Stromal cell of bone marrow (primary cell): Measurements from ENCODE around the gene CCDC88C.

ENCODE experiments used
- DNase-seq: peaks from one replicate; pipeline ENCODE4 v3.0.0-alpha.2; 2012; ENCODE audit warnings: low read depth

The CCDC88C gene

DNA sequence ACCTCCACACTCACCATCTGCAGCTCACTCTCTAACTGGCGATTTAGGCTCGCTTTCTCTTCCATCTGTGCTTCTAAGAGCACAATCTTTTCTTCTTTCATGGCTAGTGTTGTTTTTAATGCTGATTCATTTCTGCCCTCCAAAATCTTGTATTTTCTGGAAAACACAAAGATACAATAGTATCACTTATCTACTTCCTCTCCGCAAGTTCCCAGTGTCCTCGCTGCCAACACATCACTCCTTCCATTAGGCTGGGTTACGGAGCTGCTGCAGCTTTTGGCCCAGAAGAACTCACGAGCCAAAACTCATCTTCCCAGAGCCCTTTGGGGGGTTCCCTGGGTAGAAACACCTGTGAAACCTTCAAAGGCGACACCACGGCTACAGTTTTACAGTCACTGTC is 109.3 kb downstream of the CCDC88C start:
- no peak for DNase-seq

GRCh38 chr14:91307652-91308051 is 110.0 kb downstream of the CCDC88C start:
- no peak for DNase-seq

- DNase-seq = no peak
Observed at GRCh38 chr14:91307046-91307445, 110.6 kb downstream of the CCDC88C start.

DNA sequence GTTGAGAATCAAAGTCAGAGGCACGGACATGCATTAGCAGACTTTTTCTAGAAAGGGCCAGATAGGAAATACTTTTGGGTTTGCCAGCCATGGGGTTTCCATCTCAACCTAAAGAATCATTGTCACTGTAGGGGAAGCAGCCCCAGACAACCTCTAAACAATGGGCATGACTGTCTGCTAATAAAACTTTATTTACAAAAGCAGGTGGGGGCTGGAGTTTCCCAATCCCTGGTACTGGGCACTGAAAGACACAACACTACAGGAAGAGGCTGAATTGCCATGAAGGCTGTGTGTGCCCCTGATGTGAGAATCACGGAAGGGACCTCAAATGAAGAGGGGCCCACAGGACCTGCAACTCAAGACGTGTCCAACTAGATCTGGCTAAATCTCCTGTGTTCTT is 111.1 kb downstream of the CCDC88C start:
- DNase-seq = no peak

DNA sequence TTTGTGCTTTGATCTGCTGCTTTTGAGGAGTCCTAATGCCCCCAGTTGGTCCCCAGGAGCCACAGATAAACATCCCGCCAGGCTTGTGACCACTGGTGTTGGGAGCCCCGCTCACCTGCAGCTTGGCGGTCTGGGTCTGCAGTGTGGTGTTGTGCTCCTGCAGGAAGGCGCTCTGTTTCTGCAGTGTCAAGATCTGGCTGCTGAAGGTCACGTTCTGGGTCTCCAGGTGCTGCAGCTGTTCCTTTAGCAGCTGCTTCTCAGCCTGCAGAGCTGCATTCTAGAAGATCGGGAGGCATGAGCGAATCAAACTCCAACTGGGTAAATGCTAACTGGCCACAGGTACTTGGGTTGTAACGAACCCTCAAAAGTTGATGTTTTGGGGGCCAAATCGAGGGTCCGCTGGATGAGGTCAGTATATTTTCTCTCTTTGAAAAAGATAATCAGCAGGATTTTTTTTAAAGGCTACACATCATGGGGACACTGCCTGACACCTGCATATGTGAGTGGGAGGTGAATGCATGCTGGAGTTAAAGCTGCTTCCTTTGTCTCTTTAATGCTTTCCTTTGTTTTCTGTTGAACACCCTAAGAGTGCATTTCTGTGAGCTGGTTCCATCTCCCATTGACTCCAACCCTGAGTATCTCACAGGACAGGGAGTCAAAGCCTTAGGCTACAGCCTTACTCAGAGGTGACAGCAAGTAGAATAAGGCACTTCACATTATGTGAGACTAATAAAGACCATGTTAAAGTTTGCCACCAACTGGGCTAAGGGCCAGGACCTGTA is 111.8 kb downstream of the CCDC88C start:
- no peak for DNase-seq

- no peak for DNase-seq
Observed at GRCh38 chr14:91303924-91304229, 113.7 kb downstream of the CCDC88C start.

GRCh38 chr14:91303091-91303923 is 114.3 kb downstream of the CCDC88C start:
- DNase-seq = no peak

GRCh38 chr14:91302391-91302790 is 115.2 kb downstream of the CCDC88C start:
- no peak for DNase-seq

- no peak for DNase-seq
Observed at GRCh38 chr14:91300957-91301356, 116.7 kb downstream of the CCDC88C start.

- no peak for DNase-seq
Observed at GRCh38 chr14:91300283-91300895, 117.2 kb downstream of the CCDC88C start.

GRCh38 chr14:91299121-91300115 is 118.2 kb downstream of the CCDC88C start:
- DNase-seq = no peak

DNA sequence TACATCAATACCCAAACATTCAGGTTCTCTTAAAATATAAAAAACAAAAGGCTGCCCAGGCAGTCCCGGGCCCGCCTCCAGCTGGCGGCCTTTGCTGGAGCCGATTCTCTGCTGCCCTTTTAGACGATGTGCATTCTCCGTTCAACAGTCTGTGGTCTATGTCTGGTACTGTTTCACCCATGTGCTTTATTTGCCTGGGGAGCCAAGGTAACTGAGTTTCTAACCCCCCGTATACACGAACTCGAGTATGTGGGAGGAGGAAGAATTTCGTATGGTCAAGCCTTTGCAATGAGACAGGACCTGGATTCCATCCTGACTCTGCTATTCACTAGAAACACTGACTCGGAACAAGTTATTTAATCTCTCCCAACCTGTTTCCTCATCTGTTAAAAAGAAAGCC is 119.0 kb downstream of the CCDC88C start:
- DNase-seq = no peak

DNA sequence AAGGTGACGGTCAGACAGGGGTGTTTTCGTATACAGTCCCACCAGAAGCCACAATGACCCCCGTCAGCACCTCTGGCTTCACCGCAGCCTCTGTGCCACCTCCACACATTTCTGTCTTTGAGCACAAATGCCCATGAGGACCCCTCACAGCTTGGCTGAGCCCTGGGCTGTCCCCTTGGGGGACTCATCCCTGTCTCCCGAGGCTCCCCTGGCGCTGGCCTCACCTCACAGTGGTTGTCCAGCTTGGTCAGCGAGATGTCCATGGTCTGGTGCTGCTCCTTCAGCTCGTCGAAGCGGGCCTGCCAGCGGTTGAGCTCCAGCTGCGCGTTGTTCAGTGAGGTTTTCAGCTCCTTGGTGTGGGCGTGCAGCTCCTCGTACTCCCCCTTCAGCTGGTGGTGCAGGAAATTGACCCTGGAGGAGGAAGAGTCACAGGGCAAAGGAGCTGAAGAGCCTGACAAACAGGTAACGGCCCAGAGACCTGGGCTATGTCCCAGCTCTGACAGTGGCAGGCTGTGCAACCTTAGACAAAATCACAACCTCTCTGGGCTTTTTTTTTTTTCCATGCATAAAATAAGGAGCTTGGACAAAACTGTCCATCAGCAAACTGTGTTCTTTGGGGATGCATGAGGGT is 120.4 kb downstream of the CCDC88C start:
- DNase-seq = no peak

DNA sequence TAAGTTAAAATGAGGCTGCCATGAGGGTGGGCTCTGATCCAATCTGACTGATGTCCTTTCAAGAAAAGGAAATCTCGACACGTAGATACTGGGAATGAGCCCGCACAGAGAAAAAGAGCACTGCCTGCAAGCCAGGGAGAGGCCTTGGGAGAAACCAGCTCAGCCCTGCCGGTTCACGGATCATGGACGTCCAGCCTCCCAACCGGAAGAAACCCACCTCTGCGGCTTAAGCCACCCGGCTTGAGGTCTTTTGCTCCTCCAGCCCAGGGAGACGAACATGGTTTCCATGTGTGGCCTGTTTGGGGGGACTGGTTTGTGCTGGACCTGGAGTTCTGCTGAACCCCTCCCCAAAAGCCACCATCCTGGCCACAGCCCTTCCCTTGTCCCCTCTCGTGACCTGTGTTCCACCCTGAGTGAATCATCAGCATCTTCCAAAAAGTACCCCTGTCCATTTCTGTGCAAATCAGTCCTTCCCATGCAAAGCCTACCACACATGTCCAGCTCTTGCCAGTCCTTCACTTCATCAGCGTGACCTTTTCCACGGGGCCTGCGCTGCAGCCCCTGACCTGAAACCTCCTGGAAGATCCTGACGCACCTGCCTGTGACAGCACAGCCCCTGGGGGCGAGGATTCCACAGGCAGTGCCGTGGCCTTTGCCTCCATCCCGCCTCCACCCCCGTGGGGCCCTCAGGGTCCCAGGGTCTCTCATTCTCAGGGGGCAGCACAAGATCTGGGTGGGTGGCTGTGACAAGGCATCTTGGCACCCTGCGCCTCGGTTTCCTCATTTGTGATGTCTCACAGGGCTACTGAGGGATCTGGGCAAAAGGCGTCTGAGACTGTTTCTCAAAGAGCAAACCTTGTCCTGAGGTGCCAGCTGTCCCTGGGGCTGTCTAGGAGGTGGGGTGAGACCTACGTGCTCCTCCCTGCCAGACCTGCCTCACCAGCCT is 121.5 kb downstream of the CCDC88C start:
- no peak for DNase-seq

GRCh38 chr14:91295276-91295845 is 122.3 kb downstream of the CCDC88C start:
- DNase-seq = no peak

DNA sequence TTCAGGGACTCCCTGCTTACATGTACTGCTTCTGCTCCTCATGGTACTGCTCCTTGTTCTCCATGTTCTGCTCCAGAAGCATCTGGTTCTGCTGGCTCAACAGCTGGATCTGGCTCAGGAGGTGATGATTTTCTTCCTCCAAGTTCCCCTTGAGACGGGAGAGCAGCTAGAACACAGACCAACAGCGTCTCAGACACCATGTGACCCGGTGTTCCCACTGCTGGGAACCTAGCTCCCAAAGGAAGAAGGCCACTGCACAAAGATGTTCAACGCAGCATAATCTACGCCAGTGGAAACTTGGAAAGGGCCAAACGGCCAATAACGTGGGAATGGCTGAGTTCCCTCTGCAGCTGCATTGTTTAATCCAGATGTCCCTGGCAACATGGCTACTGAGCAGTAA is 123.5 kb downstream of the CCDC88C start:
- DNase-seq = no peak

DNA sequence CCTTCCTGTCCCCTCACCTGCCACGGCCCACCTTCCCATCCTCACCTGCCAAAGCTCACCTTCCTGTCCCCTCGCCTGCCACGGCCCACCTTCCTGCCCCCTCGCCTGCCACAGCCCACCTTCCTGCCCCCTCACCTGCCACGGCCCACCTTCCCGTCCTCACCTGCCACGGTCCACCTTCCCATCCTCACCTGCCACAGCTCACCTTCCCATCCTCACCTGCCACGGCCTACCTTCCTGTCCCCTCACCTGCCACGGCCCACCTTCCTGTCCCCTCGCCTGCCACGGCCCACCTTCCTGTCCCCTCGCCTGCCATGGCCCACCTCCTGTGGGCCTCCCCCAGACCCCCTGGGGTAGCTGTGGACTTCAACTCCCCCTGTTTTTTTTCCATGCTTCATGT is 124.3 kb downstream of the CCDC88C start:
- DNase-seq = no peak

- no peak for DNase-seq
Observed at GRCh38 chr14:91292491-91292890, 125.1 kb downstream of the CCDC88C start.

DNA sequence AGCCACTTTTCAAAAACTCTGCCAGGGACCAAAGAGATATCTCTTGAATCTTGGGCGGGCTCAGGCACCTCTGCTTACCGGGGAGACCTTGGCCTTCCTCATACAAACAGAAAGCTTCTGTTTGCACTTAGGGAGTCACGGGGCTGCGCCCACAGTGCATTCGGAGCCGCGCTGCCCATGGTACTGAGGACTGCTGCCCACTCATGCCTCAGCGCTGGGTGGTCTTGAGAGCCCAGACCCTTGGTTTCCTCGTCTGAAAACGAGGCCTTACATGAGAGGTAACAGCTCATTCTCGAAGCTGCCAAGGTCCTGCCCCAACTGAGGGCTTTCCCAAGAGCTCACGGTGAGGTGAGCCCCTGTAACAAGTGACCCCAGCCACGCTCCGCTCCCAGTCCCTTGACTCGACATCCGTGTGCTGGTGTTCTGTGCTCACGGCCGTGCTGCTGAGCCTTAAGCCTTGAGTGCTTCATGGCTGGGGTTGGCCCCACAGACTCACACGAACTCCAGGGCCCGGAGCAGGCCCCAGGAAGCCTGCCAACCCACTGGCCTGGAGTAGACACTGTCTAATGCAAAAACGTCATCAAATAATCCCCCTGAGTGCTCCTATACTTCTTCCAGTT is 125.7 kb downstream of the CCDC88C start:
- no peak for DNase-seq
